B cell (primary cell): Measurements from ENCODE around the gene ACAP2. TPM values are rescaled to one million over a fixed set of nuclear protein-coding genes. Genes with fewer than 3 reads are reported as not detected.

Experiments used
- ATAC-seq: fragments of 200-7000 bp; cut with Tn5 transposase; one replicate; pipeline ENCODE4 v1.10.0; 2021; ENCODE audit warnings: low read depth, mild to moderate bottlenecking, moderate number of reproducible peaks, moderate library complexity
- CTCF ChIA-PET: fragments of 350-600 bp; sonication (Branson Sonifier 250); formaldehyde crosslinking; loops from one replicate; lab custom pipeline; 2021; ENCODE audit warnings: antibody characterized with exemption, inconsistent platforms; lab: Charles Lee
- POLR2A ChIA-PET: fragments of 350-600 bp; sonication (Branson Sonifier 250); formaldehyde crosslinking; loops from one replicate; lab custom pipeline; 2021; ENCODE audit warnings: antibody characterized with exemption; lab: Charles Lee
- DNase-seq: peaks from one replicate; pipeline ENCODE4 v3.0.0; 2013
- H2AFZ ChIP-seq: 2 replicates; pipeline ENCODE4 v1.6.1; 2012; ENCODE audit warnings: mild to moderate bottlenecking, low read depth, low read length; ENCODE audit not compliant: insufficient read depth, poor library complexity, severe bottlenecking
- H3K27ac ChIP-seq, 2 donors: 1 replicate in 1 of 2; 2 replicates in 1 of 2; pipeline ENCODE4 v1.5.1; 2012 to 2013; ENCODE audit warnings: low read length in 2 of 2, mild to moderate bottlenecking in 2 of 2, moderate library complexity in 1 of 2
- H3K27me3 ChIP-seq, 4 experiments: fragments of 200-600 bp in 1 of 4; sonication (generic) in 1 of 4; replicated peaks in 1 of 4; 1 replicate in 2 of 4; 2 replicates in 2 of 4; pipeline versions ENCODE4 v1.6.1 to v1.7.0; 2013 to 2016; ENCODE audit warnings: low read length in 3 of 4, mild to moderate bottlenecking in 2 of 4, mixed read lengths in 1 of 4, moderate library complexity in 1 of 4; ENCODE audit not compliant: insufficient read depth in 4 of 4, control insufficient read depth in 3 of 4; ENCODE audit errors: control extremely low read depth in 1 of 4
- H3K36me3 ChIP-seq, 2 experiments: replicated peaks in 1 of 2; 1 replicate in 1 of 2; 2 replicates in 1 of 2; pipeline versions ENCODE4 v1.6.1 to v1.7.1; 2013; ENCODE audit warnings: low read length in 1 of 2; ENCODE audit not compliant: insufficient read depth in 2 of 2, control insufficient read depth in 1 of 2; ENCODE audit errors: control extremely low read depth in 1 of 2, extremely low read depth in 1 of 2
- H3K4me1 ChIP-seq, 2 donors: fragments of 200-600 bp in 1 of 2; sonication (generic) in 1 of 2; 1 replicate in 1 of 2; 2 replicates in 1 of 2; pipeline versions ENCODE4 v1.5.1 to v1.6.1; 2013 to 2017; ENCODE audit warnings: low read length in 2 of 2; ENCODE audit not compliant: control insufficient read depth in 2 of 2, insufficient read depth in 2 of 2
- H3K4me2 ChIP-seq: replicated peaks from 2 replicates; pipeline ENCODE3; 2012; ENCODE audit warnings: mild to moderate bottlenecking, low read depth, low read length; ENCODE audit not compliant: poor library complexity, severe bottlenecking
- H3K4me3 ChIP-seq, 5 experiments: fragments of 200-600 bp in 1 of 5; sonication (generic) in 1 of 5; 1 replicate in 3 of 5; 2 replicates in 2 of 5; pipeline versions ENCODE4 v1.5.1 to v1.7.0; 2011 to 2016; ENCODE audit warnings: low read length in 4 of 5, mild to moderate bottlenecking in 4 of 5, low read depth in 2 of 5, control low read depth in 1 of 5, moderate library complexity in 1 of 5; ENCODE audit not compliant: insufficient read depth in 1 of 5; ENCODE audit errors: control extremely low read depth in 1 of 5, extremely low read depth in 1 of 5
- H3K79me2 ChIP-seq: fragments of 200-600 bp; sonication (generic); one replicate; pipeline ENCODE4 v1.6.0; 2016; ENCODE audit warnings: low read length; ENCODE audit not compliant: control insufficient read depth, insufficient read depth
- H3K9ac ChIP-seq: fragments of 200-600 bp; sonication (generic); 2 replicates; pipeline ENCODE4 v1.6.1; 2017; ENCODE audit warnings: mild to moderate bottlenecking, low read length, moderate library complexity
- H3K9me3 ChIP-seq, 3 donors: one replicate each; pipeline versions ENCODE4 v1.6.1 to v1.7.1; 2013; ENCODE audit warnings: low read length in 2 of 3; ENCODE audit not compliant: control insufficient read depth in 2 of 3, insufficient read depth in 1 of 3; ENCODE audit errors: control extremely low read depth in 1 of 3
- H4K20me1 ChIP-seq: 2 replicates; pipeline ENCODE4 v1.6.0; 2012; ENCODE audit warnings: mild to moderate bottlenecking, low read length; ENCODE audit not compliant: insufficient read depth, control insufficient read depth, poor library complexity, severe bottlenecking
- H3K27ac Mint-ChIP-seq: one replicate; pipeline ENCODE4 v1.8.0; 2021; ENCODE audit warnings: mixed read lengths
- H3K27me3 Mint-ChIP-seq: one replicate; pipeline ENCODE4 v1.8.0; 2021; ENCODE audit warnings: mixed read lengths
- H3K4me1 Mint-ChIP-seq: one replicate; pipeline ENCODE4 v1.8.0; 2021; ENCODE audit warnings: mixed read lengths
- H3K4me3 Mint-ChIP-seq: one replicate; pipeline ENCODE4 v1.8.0; 2021; ENCODE audit warnings: mixed read lengths
- H3K9me3 Mint-ChIP-seq: one replicate; pipeline ENCODE4 v1.8.0; 2022; ENCODE audit warnings: mixed read lengths; ENCODE audit not compliant: insufficient read depth
- CTCF ChIP-seq: fragments of 200-600 bp; IDR thresholded peaks from one replicate; pipeline ENCODE4 v1.8.0; 2022; ENCODE audit warnings: antibody characterized with exemption, mild to moderate bottlenecking
- EZH2 ChIP-seq: IDR thresholded peaks from 2 replicates; pipeline ENCODE4 v1.6.1; 2012; ENCODE audit warnings: borderline replicate concordance, low read depth, mild to moderate bottlenecking, moderate library complexity, low read length; ENCODE audit not compliant: insufficient read depth, poor library complexity, severe bottlenecking
- WGBS: methylation state at CpG from one replicate; pipeline ENCODE4 v1.1.5; 2013; ENCODE audit warnings: missing lambda C conversion rate; ENCODE audit not compliant: insufficient coverage; 5-methylcytosine and 5-hydroxymethylcytosine counted together
- intact Hi-C: fragments of 100-400 bp; cut with micrococcal nuclease; formaldehyde crosslinking; loops from one replicate; pipeline ENCODE4 v1.10.0; 2022
- polyA plus RNA-seq: library from polyadenylated mRNA; depleted of rRNA; stranded (reverse); fragments of >200 nt; gene quantifications from 2 replicates; pipeline ENCODE4 v1.2.3, GENCODE V29; 2012
- total RNA-seq, 2 donors: library from RNA; stranded (reverse); fragments of 120-200 nt in 1 of 2; gene quantifications; 1 replicate in 1 of 2; 2 replicates in 1 of 2; pipeline versions ENCODE4 v1.2.3 to v1.2.4, GENCODE V29; 2013 to 2022

ACAP2 gene
- total and polyA plus RNA-seq, 2 donors (not counting 1 experiment from before 2014, with no cell fraction given), result 18.6 to 113 TPM

DNA sequence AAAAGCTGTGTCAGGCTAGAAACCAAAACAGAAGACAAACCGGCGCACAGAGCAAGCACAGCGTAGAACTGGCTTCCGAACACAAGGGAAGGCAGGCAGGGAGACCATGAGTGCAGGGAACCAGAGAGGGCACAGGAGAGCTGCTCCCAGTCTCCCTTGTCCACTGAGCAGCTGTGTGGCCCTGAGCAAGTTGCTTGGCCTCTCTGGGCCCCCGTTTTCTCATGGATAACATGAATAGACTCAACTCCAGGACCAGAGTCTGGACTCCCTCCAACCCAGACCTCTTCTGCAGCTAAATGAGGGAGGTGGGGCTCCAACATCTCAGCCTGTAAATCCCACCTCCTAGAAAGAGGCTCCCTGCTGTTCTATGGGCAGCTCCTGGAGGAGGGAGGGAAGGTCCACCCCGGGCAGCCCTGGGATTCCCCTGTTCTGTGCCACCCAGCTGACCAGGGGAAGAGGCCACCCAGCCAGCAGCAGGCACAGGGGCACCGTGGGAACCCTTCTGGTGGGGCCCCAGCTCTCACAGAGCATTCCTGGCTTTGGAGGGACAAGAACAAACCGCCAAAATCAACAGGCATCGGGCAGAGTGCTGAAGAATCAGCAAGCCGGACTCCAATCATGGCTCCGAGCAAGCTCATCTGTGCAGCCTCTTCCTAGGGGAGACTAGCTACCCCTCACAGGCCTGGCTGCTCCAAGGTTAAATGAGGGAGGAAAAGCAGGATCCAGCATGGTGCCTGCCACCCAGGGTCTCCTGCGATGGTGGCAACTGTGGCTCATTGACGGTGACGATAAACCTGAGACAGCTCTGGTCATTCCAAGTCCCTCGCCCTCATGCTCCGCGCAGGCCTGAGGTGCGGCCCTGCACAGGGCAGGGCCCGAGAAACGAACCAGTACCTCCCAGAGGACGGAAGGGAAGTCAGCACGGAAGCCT, 187.0 kb downstream of the ACAP2 start:
- CTCF ChIA-PET, result interaction anchor here (0.7 to 3.8 kb wide), 7 partner anchors 15 to 573 kb away, joined by 3 to 39 read pairs (median 5); partner anchors contain the start of gene XXYLT1
- no peak for ATAC-seq
- TF ChIP-seq CTCF, result no peak
- no peak for TF ChIP-seq EZH2
- Histone ChIP-seq H2AFZ (no peak overlapping the region), H3K27ac (no peak overlapping the region), H3K9ac (no peak overlapping the region), H3K4me1 (peaks cover 17 to 23% of the 10 kb centered on the region in 2 donors), H3K4me3 (no peak overlapping the region), H3K36me3 (no peaks in the 10 kb centered on the region), H3K27me3 (no peaks in the 10 kb centered on the region), H3K9me3 (no peaks in the 10 kb centered on the region), H3K79me2 (no peaks in the 10 kb centered on the region), H4K20me1 (no peaks in the 10 kb centered on the region), H3K4me2 (no peak overlapping the region)
- no peak overlapping the region for H3K4me3 Mint-ChIP-seq
- peaks cover 30% of the 10 kb centered on the region for H3K4me1 Mint-ChIP-seq
- intact Hi-C loops, result loop anchor here (5.0 kb wide), 1 partner anchor 109 kb away; no protein-coding TSS in a partner anchor
- no peak for DNase-seq
- no peaks in the 10 kb centered on the region for H3K9me3 Mint-ChIP-seq
- no peaks in the 10 kb centered on the region for H3K27me3 Mint-ChIP-seq
- POLR2A ChIA-PET, result interaction anchor here (0.6 kb wide), 2 partner anchors 99 to 102 kb away, joined by 6 to 7 read pairs; no protein-coding TSS in a partner anchor
- 97% methylated on average over 21 of the region's 22 CpGs for WGBS
- no peak overlapping the region for H3K27ac Mint-ChIP-seq

DNA sequence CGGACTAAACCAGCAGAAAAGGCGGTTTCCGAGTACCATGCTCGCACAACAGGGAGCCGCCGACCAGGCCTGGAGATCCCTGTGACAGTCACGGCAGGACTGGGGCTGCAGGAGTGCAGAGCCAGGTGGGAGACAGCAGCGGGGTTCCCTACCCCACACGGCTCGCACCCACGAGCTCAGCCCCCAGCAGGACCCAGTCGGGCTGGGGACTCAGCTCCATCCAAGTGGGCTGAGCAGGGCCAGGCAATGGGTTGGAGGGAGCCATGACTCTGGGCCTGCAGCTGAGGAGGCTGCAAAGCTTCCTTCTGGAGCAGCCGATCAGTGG, 187.7 kb downstream of the ACAP2 start:
- POLR2A ChIA-PET, result interaction anchor here (0.6 kb wide), 1 partner anchor 99 kb away, joined by 6 read pairs; no protein-coding TSS in a partner anchor
- Histone ChIP-seq H2AFZ (no peak overlapping the region), H3K79me2 (no peaks in the 10 kb centered on the region), H3K9ac (no peak overlapping the region), H4K20me1 (no peaks in the 10 kb centered on the region), H3K27ac (no peak overlapping the region), H3K9me3 (no peaks in the 10 kb centered on the region), H3K27me3 (no peaks in the 10 kb centered on the region), H3K36me3 (no peaks in the 10 kb centered on the region), H3K4me3 (no peak overlapping the region), H3K4me2 (no peak overlapping the region), H3K4me1 (peaks cover 15 to 22% of the 10 kb centered on the region in 2 donors)
- no peaks in the 10 kb centered on the region for H3K9me3 Mint-ChIP-seq
- H3K4me3 Mint-ChIP-seq, result no peak overlapping the region
- DNase-seq (no peak), ATAC-seq (no peak)
- no peak for TF ChIP-seq CTCF
- no peak for TF ChIP-seq EZH2
- WGBS, result 99% methylated on average over 13 of the region's 13 CpGs
- CTCF ChIA-PET, result interaction anchor here (0.7 to 2.4 kb wide), 4 partner anchors 16 to 572 kb away, joined by 3 to 10 read pairs (median 7); partner anchors contain the start of gene XXYLT1
- intact Hi-C loops, result loop anchor here (5.0 kb wide), 1 partner anchor 108 kb away; no protein-coding TSS in a partner anchor
- H3K4me1 Mint-ChIP-seq, result peaks cover 30% of the 10 kb centered on the region
- H3K27ac Mint-ChIP-seq, result no peak overlapping the region
- no peaks in the 10 kb centered on the region for H3K27me3 Mint-ChIP-seq
